Lower leg skin (tissue), 3 donors: Measurements from ENCODE around the gene DEDD.

Experiments used
- POLR2A ChIP-seq, 2 donors: fragments of 450-650 bp; IDR thresholded peaks; one replicate each; pipeline ENCODE4 v1.6.1; 2016 to 2017; ENCODE audit warnings: antibody characterized with exemption in 2 of 2, mild to moderate bottlenecking in 1 of 2, moderate library complexity in 1 of 2
- TF ChIP-seq, protein P1 (sequence below), 3 donors: fragments of 450-650 bp; IDR thresholded peaks; one replicate each; pipeline ENCODE4 v1.5.1; 2016; ENCODE audit warnings: antibody characterized with exemption in 3 of 3, mild to moderate bottlenecking in 3 of 3, moderate library complexity in 2 of 3

DNA sequence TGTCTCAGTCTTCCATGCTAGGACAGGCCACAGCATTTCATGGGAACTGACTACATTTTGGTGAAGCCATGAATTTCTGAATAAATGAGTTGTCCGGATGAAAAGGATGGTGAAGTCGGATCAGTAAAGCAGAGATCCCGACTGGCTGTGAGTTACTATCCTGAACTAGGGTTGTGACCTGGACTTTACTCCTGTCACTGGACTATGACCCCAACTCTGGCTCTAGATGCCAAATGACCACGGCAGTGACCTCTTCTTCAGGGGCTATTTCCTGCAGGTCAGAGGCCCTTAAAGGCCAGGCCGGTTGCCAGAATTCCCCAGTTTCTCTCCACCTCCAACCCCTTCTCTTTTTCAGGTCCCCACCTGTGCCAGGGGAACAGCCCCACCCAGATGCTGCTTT is 41.4 kb downstream of the DEDD start:
- TF ChIP-seq, protein P1, sequence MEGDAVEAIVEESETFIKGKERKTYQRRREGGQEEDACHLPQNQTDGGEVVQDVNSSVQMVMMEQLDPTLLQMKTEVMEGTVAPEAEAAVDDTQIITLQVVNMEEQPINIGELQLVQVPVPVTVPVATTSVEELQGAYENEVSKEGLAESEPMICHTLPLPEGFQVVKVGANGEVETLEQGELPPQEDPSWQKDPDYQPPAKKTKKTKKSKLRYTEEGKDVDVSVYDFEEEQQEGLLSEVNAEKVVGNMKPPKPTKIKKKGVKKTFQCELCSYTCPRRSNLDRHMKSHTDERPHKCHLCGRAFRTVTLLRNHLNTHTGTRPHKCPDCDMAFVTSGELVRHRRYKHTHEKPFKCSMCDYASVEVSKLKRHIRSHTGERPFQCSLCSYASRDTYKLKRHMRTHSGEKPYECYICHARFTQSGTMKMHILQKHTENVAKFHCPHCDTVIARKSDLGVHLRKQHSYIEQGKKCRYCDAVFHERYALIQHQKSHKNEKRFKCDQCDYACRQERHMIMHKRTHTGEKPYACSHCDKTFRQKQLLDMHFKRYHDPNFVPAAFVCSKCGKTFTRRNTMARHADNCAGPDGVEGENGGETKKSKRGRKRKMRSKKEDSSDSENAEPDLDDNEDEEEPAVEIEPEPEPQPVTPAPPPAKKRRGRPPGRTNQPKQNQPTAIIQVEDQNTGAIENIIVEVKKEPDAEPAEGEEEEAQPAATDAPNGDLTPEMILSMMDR (IDR thresholded peaks at IDR 0.05), result no peak
- TF ChIP-seq POLR2A (IDR thresholded peaks at IDR 0.05), result no peak
